ENCODE results near the gene DNAJC1.
"Not testable (repeated sequence)": the region's sequence is repeated elsewhere in the genome, so short reads cannot be mapped to it uniquely, and the experiment has no call there.

The DNAJC1 gene

GRCh38 chr10:21822273-21822672 is 181.3 kb downstream of the DNAJC1 start:
- not testable (repeated sequence) for DNase-seq

DNA sequence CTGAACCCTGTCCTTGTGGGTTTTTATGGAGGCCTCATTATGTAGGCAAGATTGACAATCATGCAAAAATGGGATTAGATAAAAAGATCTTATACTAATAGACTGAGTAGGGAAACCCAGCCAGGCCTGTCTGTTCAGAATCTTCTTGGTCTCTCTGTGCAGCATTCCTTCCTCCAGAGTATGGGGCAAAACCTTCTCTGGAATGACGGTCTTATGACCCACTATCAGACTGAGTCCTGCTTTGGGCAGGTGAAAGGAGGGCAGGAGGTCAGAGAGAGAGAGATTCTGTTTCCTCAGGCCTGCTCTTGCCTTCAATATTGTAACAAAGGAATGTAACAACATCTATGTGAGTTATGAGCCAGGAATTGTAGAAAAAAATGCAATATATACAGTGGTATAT is 182.6 kb downstream of the DNAJC1 start:
- no peak for DNase-seq

DNA sequence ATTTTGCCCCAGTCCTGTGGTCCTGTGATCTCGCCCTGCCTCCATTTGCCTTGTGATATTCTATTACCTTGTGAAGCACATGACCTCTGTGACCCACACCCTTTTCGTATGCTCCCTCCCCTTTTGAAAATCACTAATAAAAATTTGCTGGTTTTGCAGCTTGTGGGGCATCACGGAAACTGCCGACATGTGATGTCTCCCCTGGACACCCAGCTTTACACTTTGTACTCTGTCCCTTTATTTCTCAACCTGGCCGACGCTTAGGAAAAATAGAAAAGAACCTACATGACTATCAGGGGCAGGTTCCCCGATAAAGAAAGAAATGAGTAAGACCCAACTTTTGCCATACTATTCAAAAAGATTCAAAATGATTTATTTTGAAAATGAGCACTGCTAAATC is 185.1 kb downstream of the DNAJC1 start:
- not testable (repeated sequence) for DNase-seq

GRCh38 chr10:21814866-21815265 is 188.7 kb downstream of the DNAJC1 start:
- DNase-seq, result no peak

GRCh38 chr10:21813946-21814345 is 189.6 kb downstream of the DNAJC1 start:
- DNase-seq, result no peak

DNA sequence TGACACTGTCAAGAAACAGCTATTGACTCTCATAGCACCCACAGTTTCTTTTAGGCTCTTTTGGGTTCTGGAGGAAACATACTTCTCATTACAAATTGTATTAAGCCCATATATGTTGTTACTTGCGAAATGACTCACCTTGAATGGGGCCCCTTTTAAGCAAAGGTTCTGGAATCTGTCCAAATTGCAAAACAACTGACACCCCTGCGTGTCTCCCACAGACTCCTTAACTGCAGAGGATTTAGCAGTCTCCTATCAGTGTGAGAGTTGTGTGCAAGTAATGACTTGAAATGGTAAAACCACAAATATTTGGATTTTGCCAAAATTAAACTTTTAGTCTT is 192.3 kb downstream of the DNAJC1 start:
- no peak for DNase-seq

DNA sequence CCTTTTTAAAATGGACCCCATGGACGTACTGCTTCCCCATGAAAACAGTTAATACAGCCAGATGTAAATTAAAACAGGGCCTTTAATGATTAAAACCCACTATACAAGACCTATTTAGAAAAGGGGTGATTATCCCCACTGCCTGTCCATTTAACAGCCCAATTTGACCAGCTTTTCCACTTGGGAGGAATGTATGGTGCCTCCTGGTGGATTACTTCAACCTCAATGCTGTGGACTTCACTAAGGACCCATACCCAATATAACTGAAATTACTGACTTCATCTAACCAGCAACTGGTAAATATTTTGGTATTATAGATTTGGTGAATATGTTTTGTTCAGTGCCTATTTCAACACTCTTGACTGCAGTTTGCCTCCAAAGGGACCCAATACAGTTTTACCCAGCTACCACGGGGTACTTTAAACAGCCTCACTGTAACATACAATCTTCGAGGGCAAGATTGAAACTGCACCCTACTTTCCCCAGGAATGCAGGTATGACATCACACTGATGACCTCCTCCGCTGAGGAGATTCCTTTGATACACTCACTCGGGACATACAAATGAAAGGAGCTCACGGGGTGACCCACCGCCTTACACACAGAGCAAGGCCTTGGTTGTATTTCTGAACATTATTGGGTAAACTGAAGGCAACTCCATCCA is 192.8 kb downstream of the DNAJC1 start:
- no peak for DNase-seq

- peak; percentile 64 for DNase-seq
Measured at GRCh38 chr10:21808550-21808949, 195.0 kb downstream of the DNAJC1 start.

- DNase-seq, result peak; percentile 80
Measured at GRCh38 chr10:21807180-21807579, 196.3 kb downstream of the DNAJC1 start.

DNA sequence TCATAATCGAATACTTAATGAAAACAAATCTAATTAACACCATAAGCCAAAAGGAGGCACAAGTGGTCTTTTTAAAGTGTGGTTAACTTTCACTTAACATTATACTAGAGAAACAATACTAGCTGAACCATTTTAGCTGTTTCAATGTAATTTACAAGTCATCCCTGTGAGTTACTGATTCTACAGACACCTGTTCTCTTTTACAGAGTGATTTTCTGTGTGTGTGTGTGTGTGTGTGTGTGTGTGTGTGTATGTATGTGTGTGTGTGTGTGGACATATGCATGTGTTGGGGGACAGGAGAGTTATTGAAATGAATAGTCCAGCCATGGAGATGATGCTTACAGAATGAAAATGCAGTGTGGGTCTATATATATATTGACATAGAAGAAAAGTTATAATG is 200.2 kb downstream of the DNAJC1 start:
- no peak for DNase-seq

DNA sequence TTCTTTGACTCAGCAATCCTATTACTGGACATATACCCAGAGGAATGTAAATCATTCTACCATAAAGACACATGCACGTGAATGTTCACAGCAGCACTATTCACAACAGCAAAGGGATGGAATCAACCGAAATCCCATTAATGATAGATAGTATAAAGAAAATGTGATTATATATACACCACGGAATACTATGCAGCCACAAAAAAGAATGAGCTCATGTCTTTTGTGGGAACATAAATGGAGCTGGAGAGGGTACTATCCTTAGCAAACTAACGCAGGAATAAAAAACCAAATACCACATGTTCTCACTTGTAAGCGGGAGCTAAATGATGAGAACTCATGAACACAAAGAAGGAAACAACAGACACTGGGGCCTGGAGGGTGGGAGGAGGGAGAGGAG is 201.9 kb downstream of the DNAJC1 start:
- no peak for DNase-seq

DNA sequence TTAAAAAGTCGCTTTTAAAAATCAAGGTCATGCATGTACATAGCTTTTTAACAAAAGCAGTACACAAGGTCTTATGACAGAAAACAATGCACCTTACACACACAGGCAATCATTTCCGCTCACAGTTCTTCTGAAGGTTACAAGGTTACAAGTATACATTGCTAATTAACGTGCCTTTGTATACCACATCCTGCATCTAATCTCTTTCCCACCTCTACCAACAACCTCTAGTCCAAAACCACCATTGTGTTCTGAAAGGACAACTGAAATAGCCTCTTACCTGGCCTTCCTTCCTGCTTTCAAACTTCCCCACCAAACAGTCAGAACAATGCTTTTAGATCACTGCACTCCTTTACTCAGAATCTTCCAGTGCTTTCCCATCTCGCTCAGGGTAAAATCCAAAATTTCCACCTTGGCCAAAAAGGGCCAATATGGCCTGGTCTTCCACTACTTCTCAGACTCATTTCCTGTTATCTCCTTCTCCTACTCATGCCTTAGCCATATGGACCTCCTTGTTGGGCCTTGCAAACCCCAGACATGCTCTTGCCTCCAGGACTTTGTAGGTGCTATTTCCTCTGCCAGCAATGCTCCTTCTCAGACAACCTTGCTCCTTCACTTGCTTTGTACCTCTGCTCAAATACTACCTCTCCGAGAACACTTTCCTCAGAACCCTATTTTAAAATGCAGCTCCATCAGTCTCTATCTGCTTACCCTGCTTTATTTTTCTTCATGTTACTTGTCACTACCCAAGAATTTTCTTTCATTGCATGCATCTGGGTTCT is 205.4 kb downstream of the DNAJC1 start:
- no peak for DNase-seq

- DNase-seq, result no peak
Measured at GRCh38 chr10:21797533-21797932, 206.0 kb downstream of the DNAJC1 start.

- no peak for DNase-seq
Measured at GRCh38 chr10:21791276-21791675, 212.3 kb downstream of the DNAJC1 start.

- DNase-seq, result no peak
Measured at GRCh38 chr10:21776883-21777282, 226.6 kb downstream of the DNAJC1 start.

GRCh38 chr10:21771219-21771618 is 232.3 kb downstream of the DNAJC1 start:
- DNase-seq, result no peak

GRCh38 chr10:21769041-21769440 is 234.5 kb downstream of the DNAJC1 start:
- DNase-seq, result no peak

DNA sequence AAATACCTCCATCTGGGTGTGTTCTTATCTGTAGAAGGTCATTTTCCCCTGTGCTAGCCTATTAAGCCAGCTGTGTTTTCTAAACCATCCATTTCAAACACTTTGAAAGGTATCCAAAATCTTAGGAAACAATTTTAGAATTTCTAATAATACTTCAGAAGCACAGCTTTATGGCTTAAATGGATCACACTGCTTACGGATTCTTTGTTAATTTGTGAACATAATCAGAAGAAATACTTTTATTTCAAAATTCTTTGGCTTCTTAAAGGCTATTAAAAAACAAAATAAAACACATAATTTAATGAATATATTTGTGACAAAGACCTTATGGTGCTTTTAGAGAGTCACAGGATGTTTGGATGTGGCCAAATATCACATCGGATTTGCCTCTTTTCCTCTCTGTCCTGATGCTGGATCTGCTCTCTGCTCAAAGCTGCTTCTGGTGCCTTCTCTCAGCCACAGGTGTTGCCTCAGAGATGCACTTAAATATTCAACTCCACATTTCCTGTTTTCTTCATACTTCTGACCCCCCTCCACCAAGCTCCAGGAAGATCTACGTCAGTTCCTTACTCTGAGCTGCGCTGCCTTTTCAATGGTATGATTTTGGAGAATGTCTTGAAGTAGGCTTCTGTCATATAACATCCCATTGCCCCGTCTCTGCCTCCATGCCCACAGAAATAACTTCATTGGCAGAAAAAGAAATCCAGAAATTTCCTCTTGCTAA is 238.9 kb downstream of the DNAJC1 start:
- DNase-seq, result no peak

- DNase-seq, result no peak
Measured at GRCh38 chr10:21760332-21760731, 243.2 kb downstream of the DNAJC1 start.

GRCh38 chr10:21759232-21759631 is 244.3 kb downstream of the DNAJC1 start:
- no peak for DNase-seq

DNA sequence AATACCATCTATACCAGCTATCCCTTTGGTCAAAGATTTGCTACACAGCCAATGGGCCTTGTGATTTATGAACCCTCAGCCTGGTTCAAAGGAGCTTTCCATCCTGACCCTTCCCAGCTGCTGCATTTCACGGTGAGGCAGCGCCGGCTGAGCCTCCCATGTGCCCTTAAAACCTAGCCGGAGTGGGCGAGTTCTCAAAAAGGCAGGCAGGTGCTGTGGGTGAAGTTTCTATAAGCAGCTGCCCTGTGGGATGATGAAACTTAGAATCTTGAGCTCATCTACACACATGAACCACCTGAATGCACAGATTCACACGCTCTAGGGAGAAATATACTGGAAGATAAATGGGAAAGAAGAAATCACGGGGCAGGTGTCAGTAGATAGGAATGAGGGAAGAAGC is 244.8 kb downstream of the DNAJC1 start:
- DNase-seq, result no peak

- no peak for DNase-seq
Measured at GRCh38 chr10:21758239-21758638, 245.3 kb downstream of the DNAJC1 start.

DNA sequence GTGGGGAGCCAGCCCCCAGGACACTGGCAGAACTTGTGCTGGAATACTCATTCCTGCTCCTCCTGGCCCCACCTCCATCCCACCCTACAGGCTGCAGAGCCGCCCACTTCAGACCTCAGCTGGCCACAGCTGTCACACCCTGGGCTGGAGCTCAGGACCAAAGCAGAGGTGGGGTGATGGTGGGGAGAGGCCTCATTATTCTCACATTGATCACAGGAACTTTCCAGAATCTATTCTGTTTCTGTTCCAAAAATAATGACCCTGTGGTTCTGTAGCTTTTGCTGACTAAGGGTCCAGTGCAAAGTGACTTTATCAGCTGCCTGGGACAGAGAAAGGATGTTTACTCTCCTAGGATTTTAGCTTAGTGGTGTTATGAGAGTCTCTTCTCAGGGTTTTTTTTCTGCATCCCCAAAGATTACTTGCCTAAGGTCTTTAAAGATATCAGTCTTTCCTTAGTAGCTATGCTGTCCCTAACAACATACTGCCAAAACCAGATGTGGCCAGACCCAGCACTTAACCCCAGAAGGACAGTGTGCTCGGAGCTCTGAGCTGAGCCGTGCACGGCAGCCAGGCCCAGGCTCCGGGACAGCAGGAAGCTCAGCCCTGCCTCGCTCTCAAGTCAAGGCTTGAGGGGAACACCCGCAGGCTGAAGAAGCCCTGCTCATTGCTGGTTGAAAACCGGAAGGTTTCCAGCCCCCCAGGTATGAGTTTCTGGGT is 246.2 kb downstream of the DNAJC1 start:
- DNase-seq, result no peak

Data from NCI-H1092 treated with DMSO at 0.1 percent for 48 hours (cell line).